Thoracic aorta (tissue), 2 donors: ENCODE results near the gene UCP3. TPM values are rescaled to one million over a fixed set of nuclear protein-coding genes. Genes with fewer than 3 reads are reported as not detected.

Experiments used
- ATAC-seq: fragments of 150-250 bp; one replicate; pipeline ENCODE4 v1.8.0; 2017; ENCODE audit warnings: low read depth; ENCODE audit not compliant: insufficient number of reproducible peaks, low FRiP score
- DNase-seq: peaks from one replicate; pipeline ENCODE4 v3.0.0-alpha.2; 2020; ENCODE audit warnings: low spot score
- H3K27ac ChIP-seq, 2 donors: fragments of 200-600 bp; sonication (generic); 1 replicate in 1 of 2; 2 replicates in 1 of 2; pipeline ENCODE4 v1.5.1; 2016; ENCODE audit warnings: mild to moderate bottlenecking in 2 of 2, moderate library complexity in 2 of 2
- H3K27me3 ChIP-seq: fragments of 200-600 bp; sonication (generic); replicated peaks from 2 replicates; pipeline ENCODE4 v1.6.0; 2016; ENCODE audit warnings: mild to moderate bottlenecking; ENCODE audit not compliant: insufficient read depth
- H3K36me3 ChIP-seq: fragments of 200-600 bp; sonication (generic); one replicate; pipeline ENCODE4 v1.5.1; 2016
- H3K4me1 ChIP-seq, 2 donors: fragments of 200-600 bp; sonication (generic); 1 replicate in 1 of 2; 2 replicates in 1 of 2; pipeline versions ENCODE4 v1.5.1 to v1.6.0; 2016; ENCODE audit warnings: low read depth in 2 of 2, mild to moderate bottlenecking in 1 of 2; ENCODE audit not compliant: control insufficient read depth in 1 of 2
- H3K4me3 ChIP-seq: fragments of 200-600 bp; sonication (generic); 2 replicates; pipeline ENCODE4 v1.5.1; 2016; ENCODE audit warnings: mild to moderate bottlenecking
- H3K9me3 ChIP-seq: fragments of 200-600 bp; sonication (generic); 2 replicates; pipeline ENCODE4 v1.5.1; 2016
- total RNA-seq, 2 donors: library from RNA; depleted of rRNA; stranded (reverse); fragments of >200 nt; gene quantifications; one replicate each; pipeline versions ENCODE4 v1.1.0 to v1.2.3, GENCODE V29; 2016
- TF ChIP-seq, protein P1 (sequence below): fragments of 200-600 bp; sonication (generic); IDR thresholded peaks from one replicate; pipeline ENCODE4 v1.5.1; 2019; ENCODE audit warnings: antibody characterized with exemption

Gene UCP3
- total RNA-seq, 2 donors from 2014 or later: 0.14 to 13.9 TPM

DNA sequence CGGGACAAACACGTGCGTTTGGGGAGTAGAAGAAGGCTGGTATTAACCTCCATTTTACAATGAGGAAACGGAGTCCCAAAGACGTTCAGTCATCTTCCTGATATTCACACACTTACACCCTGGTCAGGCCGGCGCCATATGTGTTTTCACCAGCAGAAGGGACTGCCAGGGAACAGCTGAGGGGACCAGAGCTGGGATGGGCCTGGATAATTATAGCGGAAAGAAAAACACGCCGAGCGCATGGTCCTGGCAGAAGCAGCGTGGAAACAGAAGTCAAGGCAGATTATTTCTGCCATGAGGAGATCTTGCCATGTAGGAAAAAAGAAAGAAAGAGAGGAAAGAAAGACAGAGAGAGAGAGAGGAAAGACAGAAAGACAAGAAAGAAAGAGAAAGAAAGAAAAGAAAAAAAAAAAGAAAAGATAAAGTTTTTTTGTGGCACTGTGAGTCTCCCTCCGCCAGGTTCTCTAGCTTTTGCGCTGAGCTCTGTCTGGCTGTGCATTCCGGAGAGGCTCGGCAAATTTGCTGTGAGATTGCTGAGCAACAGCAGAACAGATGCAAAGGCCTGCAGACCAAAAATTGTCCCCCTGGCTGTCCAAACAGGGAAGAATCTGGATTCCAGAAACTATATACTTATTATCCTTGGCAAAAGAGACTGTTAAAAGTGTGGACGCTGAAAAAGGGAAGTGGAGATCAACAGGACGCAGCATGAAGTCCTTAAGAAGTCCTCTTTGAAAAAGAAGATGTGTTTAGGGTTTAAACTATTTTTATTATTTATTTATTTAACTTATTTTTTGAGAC lies 24.9 kb downstream of the UCP3 start:
- Histone ChIP-seq H3K27me3 (no peaks in the 10 kb centered on the region), H3K4me1 (peaks cover 11 to 13% of the 10 kb centered on the region in 2 donors), H3K9me3 (no peaks in the 10 kb centered on the region), H3K4me3 (peak overlapping the region; percentile 85), H3K27ac (peak overlapping the region; percentile 85 to 89), H3K36me3 (no peaks in the 10 kb centered on the region)
- ATAC-seq (no peak), DNase-seq (no peak)
- TF ChIP-seq, protein P1, sequence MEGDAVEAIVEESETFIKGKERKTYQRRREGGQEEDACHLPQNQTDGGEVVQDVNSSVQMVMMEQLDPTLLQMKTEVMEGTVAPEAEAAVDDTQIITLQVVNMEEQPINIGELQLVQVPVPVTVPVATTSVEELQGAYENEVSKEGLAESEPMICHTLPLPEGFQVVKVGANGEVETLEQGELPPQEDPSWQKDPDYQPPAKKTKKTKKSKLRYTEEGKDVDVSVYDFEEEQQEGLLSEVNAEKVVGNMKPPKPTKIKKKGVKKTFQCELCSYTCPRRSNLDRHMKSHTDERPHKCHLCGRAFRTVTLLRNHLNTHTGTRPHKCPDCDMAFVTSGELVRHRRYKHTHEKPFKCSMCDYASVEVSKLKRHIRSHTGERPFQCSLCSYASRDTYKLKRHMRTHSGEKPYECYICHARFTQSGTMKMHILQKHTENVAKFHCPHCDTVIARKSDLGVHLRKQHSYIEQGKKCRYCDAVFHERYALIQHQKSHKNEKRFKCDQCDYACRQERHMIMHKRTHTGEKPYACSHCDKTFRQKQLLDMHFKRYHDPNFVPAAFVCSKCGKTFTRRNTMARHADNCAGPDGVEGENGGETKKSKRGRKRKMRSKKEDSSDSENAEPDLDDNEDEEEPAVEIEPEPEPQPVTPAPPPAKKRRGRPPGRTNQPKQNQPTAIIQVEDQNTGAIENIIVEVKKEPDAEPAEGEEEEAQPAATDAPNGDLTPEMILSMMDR: no peak

DNA sequence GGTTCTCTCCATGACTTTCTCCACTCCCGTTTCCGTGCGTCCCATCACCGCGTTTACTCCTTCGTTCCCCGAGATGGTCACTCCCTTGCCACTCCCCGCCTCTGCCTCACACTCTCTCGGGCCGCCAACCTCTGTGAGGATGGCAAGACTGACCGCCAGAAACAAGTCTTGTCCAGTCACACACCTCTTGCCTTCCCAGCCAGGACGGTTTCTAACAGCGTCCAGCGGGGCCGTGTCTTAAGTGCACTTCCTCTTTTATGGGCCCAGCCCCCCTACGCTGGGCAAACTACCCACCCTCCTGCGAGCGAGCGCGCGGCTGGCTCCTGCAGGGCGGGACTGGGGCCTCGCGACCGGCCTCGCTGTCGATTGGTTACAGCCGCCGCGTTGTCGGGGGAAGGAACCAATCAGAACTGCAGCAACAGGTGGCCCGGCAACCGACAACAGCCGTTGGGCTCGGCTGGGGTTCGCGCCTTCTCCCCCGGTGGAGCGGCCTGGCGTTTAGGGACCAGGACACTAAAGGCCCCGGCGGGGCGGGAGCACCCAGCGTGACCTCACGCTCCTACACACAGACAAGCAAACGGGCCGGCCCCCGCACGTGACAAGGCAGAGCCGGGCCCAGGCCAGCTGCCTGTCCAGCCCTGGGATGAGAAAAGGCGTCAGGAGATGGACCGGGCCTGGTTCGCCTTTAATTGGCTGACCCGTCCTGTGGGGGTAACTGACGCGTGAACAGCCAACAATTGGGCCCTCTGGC lies 25.7 kb downstream of the UCP3 start:
- TF ChIP-seq, protein P1: no peak
- peak overlapping the region; percentile 85 for H3K4me3 ChIP-seq
- DNase-seq (peak; percentile 74), ATAC-seq (peak; percentile 72)
- peaks cover 11 to 13% of the 10 kb centered on the region in 2 donors for H3K4me1 ChIP-seq
- H3K27ac ChIP-seq: peak overlapping the region; percentile 85 to 89
- peaks cover 3% of the 10 kb centered on the region for H3K36me3 ChIP-seq
- H3K27me3 ChIP-seq: no peaks in the 10 kb centered on the region
- no peaks in the 10 kb centered on the region for H3K9me3 ChIP-seq

DNA sequence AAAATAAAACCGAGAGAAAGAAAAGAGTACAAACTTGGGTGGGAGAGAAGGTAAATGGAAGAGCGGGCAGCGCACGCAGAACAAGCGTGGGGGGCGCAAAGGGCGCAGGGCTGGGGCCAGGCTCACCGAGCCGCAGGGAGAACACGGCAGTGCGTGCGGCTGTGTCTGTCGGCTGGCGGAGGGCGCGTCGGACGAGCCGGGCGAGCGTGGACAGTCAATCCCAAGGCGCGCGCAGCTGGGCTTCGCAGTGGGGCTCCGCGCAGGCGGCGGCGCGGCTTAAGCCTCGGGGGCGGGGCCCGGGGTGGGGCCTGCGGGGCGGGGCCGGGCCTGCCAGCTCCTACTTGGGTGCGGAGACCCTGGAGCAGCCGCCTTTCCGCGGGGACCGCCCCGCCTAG lies 26.3 kb downstream of the UCP3 start, which contains the start of gene UCP2:
Gene UCP2 (minus strand): TSS at position 249 of the 395 bp plus-strand sequence. CDS start 4,465 bp downstream, outside the sequence.
- ATAC-seq: peak; percentile 33
- no peaks in the 10 kb centered on the region for H3K9me3 ChIP-seq
- H3K4me1 ChIP-seq: peaks cover 11 to 13% of the 10 kb centered on the region in 2 donors
- peak within 1 kb of the TSS; percentile 85 for H3K4me3 ChIP-seq
- peak within 1 kb of the TSS; percentile 85 to 89 for H3K27ac ChIP-seq
- peaks cover 8% of the 10 kb centered on the region for H3K36me3 ChIP-seq
- peak; percentile 26 for DNase-seq
- TF ChIP-seq, protein P1: no peak
- no peaks in the 10 kb centered on the region for H3K27me3 ChIP-seq

DNA sequence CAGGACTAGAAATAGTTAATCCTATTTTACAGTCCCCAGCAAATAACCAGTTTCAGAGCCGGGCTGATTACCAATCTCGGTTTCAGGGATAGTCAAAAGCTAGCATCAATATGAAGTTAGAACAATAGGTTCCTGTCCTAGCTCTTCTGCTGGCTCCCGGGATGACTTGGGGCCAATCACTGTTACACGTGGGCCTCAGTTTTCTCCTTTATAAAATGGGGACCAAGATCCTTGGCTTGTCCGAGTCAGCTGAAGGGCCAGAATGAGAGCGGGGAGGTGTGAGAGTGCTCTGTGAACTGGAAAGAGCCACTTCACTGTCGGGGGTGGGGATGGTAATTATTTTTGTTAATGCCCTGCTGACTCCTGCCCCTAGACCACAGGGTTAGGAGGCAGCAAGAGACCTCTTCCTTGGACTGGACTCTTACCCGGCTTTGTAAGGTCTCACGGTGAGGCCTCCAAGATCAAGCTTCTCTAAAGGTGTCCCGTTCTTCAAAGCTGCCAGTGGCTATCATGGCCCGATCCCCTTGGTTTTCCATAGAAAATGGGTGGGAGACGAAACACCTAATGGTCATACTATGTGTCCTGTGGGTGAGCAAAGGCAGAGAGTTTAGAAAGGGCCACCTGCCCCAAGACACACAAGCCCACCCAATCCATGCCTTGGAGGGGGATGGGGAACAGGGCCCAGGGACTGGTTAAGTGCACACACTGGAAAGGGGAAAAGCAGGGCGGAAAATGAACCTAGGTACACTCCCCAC lies 27.7 kb downstream of the UCP3 start:
- Histone ChIP-seq H3K9me3 (no peaks in the 10 kb centered on the region), H3K27ac (no peak overlapping the region), H3K4me3 (peak overlapping the region; percentile 85), H3K4me1 (peaks cover 11 to 13% of the 10 kb centered on the region in 2 donors), H3K36me3 (peaks cover 11% of the 10 kb centered on the region), H3K27me3 (no peaks in the 10 kb centered on the region)
- TF ChIP-seq, protein P1: no peak
- DNase-seq (no peak), ATAC-seq (no peak)
